ENCODE data around the gene CASZ1.

DNA sequence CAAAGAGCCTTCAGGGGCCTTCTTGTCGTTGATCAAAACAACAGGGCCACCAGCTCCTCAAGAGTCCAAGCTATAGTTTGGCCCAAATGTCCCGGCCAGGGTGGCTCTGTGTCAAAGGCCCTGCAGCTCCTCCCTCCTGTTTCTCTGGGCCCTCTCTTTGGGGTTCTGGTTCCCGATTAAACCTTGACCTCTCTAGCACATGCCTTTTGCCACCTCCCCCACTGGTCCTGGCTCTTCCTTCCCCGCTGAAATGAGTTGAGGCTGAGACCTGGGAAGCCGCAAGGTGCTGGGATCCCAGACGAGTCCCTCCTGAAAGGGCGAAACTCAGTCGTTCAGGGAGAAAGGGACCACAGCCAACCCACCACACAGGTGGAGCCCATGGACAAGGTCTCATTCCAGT is 56.9 kb downstream of the CASZ1 start:
- TF ChIP-seq, protein P1, sequence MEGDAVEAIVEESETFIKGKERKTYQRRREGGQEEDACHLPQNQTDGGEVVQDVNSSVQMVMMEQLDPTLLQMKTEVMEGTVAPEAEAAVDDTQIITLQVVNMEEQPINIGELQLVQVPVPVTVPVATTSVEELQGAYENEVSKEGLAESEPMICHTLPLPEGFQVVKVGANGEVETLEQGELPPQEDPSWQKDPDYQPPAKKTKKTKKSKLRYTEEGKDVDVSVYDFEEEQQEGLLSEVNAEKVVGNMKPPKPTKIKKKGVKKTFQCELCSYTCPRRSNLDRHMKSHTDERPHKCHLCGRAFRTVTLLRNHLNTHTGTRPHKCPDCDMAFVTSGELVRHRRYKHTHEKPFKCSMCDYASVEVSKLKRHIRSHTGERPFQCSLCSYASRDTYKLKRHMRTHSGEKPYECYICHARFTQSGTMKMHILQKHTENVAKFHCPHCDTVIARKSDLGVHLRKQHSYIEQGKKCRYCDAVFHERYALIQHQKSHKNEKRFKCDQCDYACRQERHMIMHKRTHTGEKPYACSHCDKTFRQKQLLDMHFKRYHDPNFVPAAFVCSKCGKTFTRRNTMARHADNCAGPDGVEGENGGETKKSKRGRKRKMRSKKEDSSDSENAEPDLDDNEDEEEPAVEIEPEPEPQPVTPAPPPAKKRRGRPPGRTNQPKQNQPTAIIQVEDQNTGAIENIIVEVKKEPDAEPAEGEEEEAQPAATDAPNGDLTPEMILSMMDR (IDR thresholded peaks at IDR 0.05) = no peak
- TF ChIP-seq POLR2AphosphoS5 (IDR thresholded peaks at IDR 0.05; ENCODE audit: low read depth, low read length) = no peak

All from Panc1 (cell line).